ENCODE data around the gene PGA5.
"Not testable (repeated sequence)": the region's sequence is repeated elsewhere in the genome, so short reads cannot be mapped to it uniquely, and the experiment has no call there.

The PGA5 gene

GRCh38 chr11:61249201-61249600 lies 8.2 kb downstream of the PGA5 start:
- H3K27me3 ChIP-seq (replicated peaks; ENCODE audit: control insufficient read depth, insufficient read depth, low read length, poor library complexity, severe bottlenecking); H3K4me3 ChIP-seq (ENCODE audit: insufficient read depth, low read depth, low read length, poor library complexity, severe bottlenecking); H3K4me1 ChIP-seq (ENCODE audit: control insufficient read depth, insufficient read depth, low read length, poor library complexity, severe bottlenecking); DNase-seq; H3K27ac ChIP-seq (ENCODE audit: insufficient read depth, low read length, poor library complexity, severe bottlenecking); H3K9me3 ChIP-seq (ENCODE audit: control insufficient read depth, low read length); H3K36me3 ChIP-seq (ENCODE audit: control insufficient read depth, insufficient read depth, low read length): not testable (repeated sequence)

- H3K36me3 ChIP-seq (ENCODE audit: control insufficient read depth, insufficient read depth, low read length); H3K27me3 ChIP-seq (replicated peaks; ENCODE audit: control insufficient read depth, insufficient read depth, low read length, poor library complexity, severe bottlenecking); H3K4me3 ChIP-seq (ENCODE audit: insufficient read depth, low read depth, low read length, poor library complexity, severe bottlenecking); H3K27ac ChIP-seq (ENCODE audit: insufficient read depth, low read length, poor library complexity, severe bottlenecking); DNase-seq; H3K9me3 ChIP-seq (ENCODE audit: control insufficient read depth, low read length); H3K4me1 ChIP-seq (ENCODE audit: control insufficient read depth, insufficient read depth, low read length, poor library complexity, severe bottlenecking): not testable (repeated sequence)
These were observed 10.1 kb downstream of the PGA5 start for GRCh38 chr11:61250796-61251765.

GRCh38 chr11:61252332-61252731 lies 11.4 kb downstream of the PGA5 start:
- H3K9me3 ChIP-seq (ENCODE audit: control insufficient read depth, low read length); H3K4me1 ChIP-seq (ENCODE audit: control insufficient read depth, insufficient read depth, low read length, poor library complexity, severe bottlenecking); DNase-seq; H3K27me3 ChIP-seq (replicated peaks; ENCODE audit: control insufficient read depth, insufficient read depth, low read length, poor library complexity, severe bottlenecking); H3K36me3 ChIP-seq (ENCODE audit: control insufficient read depth, insufficient read depth, low read length); H3K4me3 ChIP-seq (ENCODE audit: insufficient read depth, low read depth, low read length, poor library complexity, severe bottlenecking); H3K27ac ChIP-seq (ENCODE audit: insufficient read depth, low read length, poor library complexity, severe bottlenecking): not testable (repeated sequence)

GRCh38 chr11:61254403-61255025 lies 13.5 kb downstream of the PGA5 start:
- Histone ChIP-seq H3K27ac (ENCODE audit: insufficient read depth, low read length, poor library complexity, severe bottlenecking) (no peak overlapping the region), H3K9me3 (ENCODE audit: control insufficient read depth, low read length) (no peaks in the 10 kb centered on the region), H3K4me3 (ENCODE audit: insufficient read depth, low read depth, low read length, poor library complexity, severe bottlenecking) (no peak overlapping the region), H3K27me3 (replicated peaks; ENCODE audit: control insufficient read depth, insufficient read depth, low read length, poor library complexity, severe bottlenecking) (no peaks in the 10 kb centered on the region), H3K36me3 (ENCODE audit: control insufficient read depth, insufficient read depth, low read length) (no peaks in the 10 kb centered on the region), H3K4me1 (ENCODE audit: control insufficient read depth, insufficient read depth, low read length, poor library complexity, severe bottlenecking) (no peaks in the 10 kb centered on the region)
- DNase-seq: peak in 2 of 3 donors; percentile 2 to 17

GRCh38 chr11:61256710-61257482 lies 15.9 kb downstream of the PGA5 start:
- no peak overlapping the region for H3K27ac ChIP-seq (ENCODE audit: insufficient read depth, low read length, poor library complexity, severe bottlenecking)
- H3K4me3 ChIP-seq (ENCODE audit: insufficient read depth, low read depth, low read length, poor library complexity, severe bottlenecking): no peak overlapping the region
- H3K27me3 ChIP-seq (replicated peaks; ENCODE audit: control insufficient read depth, insufficient read depth, low read length, poor library complexity, severe bottlenecking): no peaks in the 10 kb centered on the region
- H3K36me3 ChIP-seq (ENCODE audit: control insufficient read depth, insufficient read depth, low read length): no peaks in the 10 kb centered on the region
- H3K4me1 ChIP-seq (ENCODE audit: control insufficient read depth, insufficient read depth, low read length, poor library complexity, severe bottlenecking): no peaks in the 10 kb centered on the region
- no peak for DNase-seq
- no peaks in the 10 kb centered on the region for H3K9me3 ChIP-seq (ENCODE audit: control insufficient read depth, low read length)

GRCh38 chr11:61258546-61258945 lies 17.6 kb downstream of the PGA5 start:
- H3K36me3 ChIP-seq (ENCODE audit: control insufficient read depth, insufficient read depth, low read length): no peaks in the 10 kb centered on the region
- no peaks in the 10 kb centered on the region for H3K4me1 ChIP-seq (ENCODE audit: control insufficient read depth, insufficient read depth, low read length, poor library complexity, severe bottlenecking)
- no peak overlapping the region for H3K27ac ChIP-seq (ENCODE audit: insufficient read depth, low read length, poor library complexity, severe bottlenecking)
- no peak overlapping the region for H3K4me3 ChIP-seq (ENCODE audit: insufficient read depth, low read depth, low read length, poor library complexity, severe bottlenecking)
- H3K9me3 ChIP-seq (ENCODE audit: control insufficient read depth, low read length): no peaks in the 10 kb centered on the region
- H3K27me3 ChIP-seq (replicated peaks; ENCODE audit: control insufficient read depth, insufficient read depth, low read length, poor library complexity, severe bottlenecking): no peaks in the 10 kb centered on the region
- no peak for DNase-seq

- no peak overlapping the region for H3K4me3 ChIP-seq (ENCODE audit: insufficient read depth, low read depth, low read length, poor library complexity, severe bottlenecking)
- no peaks in the 10 kb centered on the region for H3K9me3 ChIP-seq (ENCODE audit: control insufficient read depth, low read length)
- no peaks in the 10 kb centered on the region for H3K27me3 ChIP-seq (replicated peaks; ENCODE audit: control insufficient read depth, insufficient read depth, low read length, poor library complexity, severe bottlenecking)
- no peak for DNase-seq
- no peak overlapping the region for H3K27ac ChIP-seq (ENCODE audit: insufficient read depth, low read length, poor library complexity, severe bottlenecking)
- H3K36me3 ChIP-seq (ENCODE audit: control insufficient read depth, insufficient read depth, low read length): no peaks in the 10 kb centered on the region
- no peaks in the 10 kb centered on the region for H3K4me1 ChIP-seq (ENCODE audit: control insufficient read depth, insufficient read depth, low read length, poor library complexity, severe bottlenecking)
These were observed 18.4 kb downstream of the PGA5 start for GRCh38 chr11:61259363-61259762.

GRCh38 chr11:61264371-61264770 lies 23.4 kb downstream of the PGA5 start:
- Histone ChIP-seq H3K36me3 (ENCODE audit: control insufficient read depth, insufficient read depth, low read length) (no peaks in the 10 kb centered on the region), H3K27ac (ENCODE audit: insufficient read depth, low read length, poor library complexity, severe bottlenecking) (no peak overlapping the region), H3K9me3 (ENCODE audit: control insufficient read depth, low read length) (no peaks in the 10 kb centered on the region), H3K4me3 (ENCODE audit: insufficient read depth, low read depth, low read length, poor library complexity, severe bottlenecking) (no peak overlapping the region), H3K27me3 (replicated peaks; ENCODE audit: control insufficient read depth, insufficient read depth, low read length, poor library complexity, severe bottlenecking) (no peaks in the 10 kb centered on the region), H3K4me1 (ENCODE audit: control insufficient read depth, insufficient read depth, low read length, poor library complexity, severe bottlenecking) (no peaks in the 10 kb centered on the region)
- no peak for DNase-seq

- Histone ChIP-seq H3K36me3 (ENCODE audit: control insufficient read depth, insufficient read depth, low read length) (no peaks in the 10 kb centered on the region), H3K27me3 (replicated peaks; ENCODE audit: control insufficient read depth, insufficient read depth, low read length, poor library complexity, severe bottlenecking) (no peaks in the 10 kb centered on the region), H3K27ac (ENCODE audit: insufficient read depth, low read length, poor library complexity, severe bottlenecking) (no peak overlapping the region), H3K9me3 (ENCODE audit: control insufficient read depth, low read length) (no peaks in the 10 kb centered on the region), H3K4me1 (ENCODE audit: control insufficient read depth, insufficient read depth, low read length, poor library complexity, severe bottlenecking) (no peaks in the 10 kb centered on the region), H3K4me3 (ENCODE audit: insufficient read depth, low read depth, low read length, poor library complexity, severe bottlenecking) (no peak overlapping the region)
- DNase-seq: no peak
These were observed 23.8 kb downstream of the PGA5 start for GRCh38 chr11:61264795-61265194.

- Histone ChIP-seq H3K9me3 (ENCODE audit: control insufficient read depth, low read length) (no peaks in the 10 kb centered on the region), H3K36me3 (ENCODE audit: control insufficient read depth, insufficient read depth, low read length) (no peaks in the 10 kb centered on the region), H3K4me1 (ENCODE audit: control insufficient read depth, insufficient read depth, low read length, poor library complexity, severe bottlenecking) (no peaks in the 10 kb centered on the region), H3K27ac (ENCODE audit: insufficient read depth, low read length, poor library complexity, severe bottlenecking) (no peak overlapping the region), H3K4me3 (ENCODE audit: insufficient read depth, low read depth, low read length, poor library complexity, severe bottlenecking) (no peak overlapping the region), H3K27me3 (replicated peaks; ENCODE audit: control insufficient read depth, insufficient read depth, low read length, poor library complexity, severe bottlenecking) (no peaks in the 10 kb centered on the region)
- no peak for DNase-seq
These were observed 24.4 kb downstream of the PGA5 start for GRCh38 chr11:61265357-61265756.

All from effector memory CD4-positive, alpha-beta T cell (primary cell).